ENCODE measurements around the gene CDC42.

- TF ChIP-seq MAX (CRISPR knock-in tag; IDR thresholded peaks at IDR 0.05) = no peak
- no peak for TF ChIP-seq RBM34 (IDR thresholded peaks at IDR 0.05; ENCODE audit: borderline replicate concordance, insufficient read depth, low read length)
- no peak for TF ChIP-seq CEBPB (tag; IDR thresholded peaks at IDR 0.05)
- TF ChIP-seq MTA2 (IDR thresholded peaks at IDR 0.05; ENCODE audit: low read depth) = no peak
- no peak for TF ChIP-seq ZNF668 (CRISPR knock-in tag; IDR thresholded peaks at IDR 0.05)
- TF ChIP-seq CBX8 (IDR thresholded peaks at IDR 0.05; ENCODE audit: borderline replicate concordance, extremely low read depth, low read depth, low read length, poor library complexity, severe bottlenecking) = no peak
- TF ChIP-seq POLR2AphosphoS5 (IDR thresholded peaks at IDR 0.05; ENCODE audit: control insufficient read depth, insufficient read depth, low read depth, low read length) = no peak
- TF ChIP-seq POLR2A (conservative IDR thresholded peaks at IDR 0.05) = no peak
- no peak for TF ChIP-seq CTCF (IDR thresholded peaks at IDR 0.05 in 2 of 3, conservative IDR thresholded peaks at IDR 0.05 in 1 of 3; ENCODE audit: insufficient read depth in 2 of 3, low read depth in 1 of 3, low read length in 3 of 3)
- no peak for TF ChIP-seq SMARCA4 (IDR thresholded peaks at IDR 0.05)
- no peak for TF ChIP-seq SETDB1 (IDR thresholded peaks at IDR 0.05; ENCODE audit: low read length)
Measured at GRCh38 chr1:22115286-22115685, 62.8 kb downstream of the CDC42 start.
